ENCODE results near the gene SLC7A4. TPM values are rescaled to one million over a fixed set of nuclear protein-coding genes. Genes with fewer than 3 reads are reported as not detected.

SLC7A4 gene
- total RNA-seq, 2 experiments from 2014 or later = not detected

- Histone ChIP-seq H3K4me2 (ENCODE audit: low read length) (no peak overlapping the region), H4K20me1 (ENCODE audit: insufficient read depth, low read length) (no peaks in the 10 kb centered on the region), H3K36me3 (ENCODE audit: insufficient read depth, low read length) (peaks cover 38% of the 10 kb centered on the region), H3K27ac (ENCODE audit: low read depth, low read length, poor library complexity, severe bottlenecking) (no peak overlapping the region), H3K79me2 (ENCODE audit: insufficient read depth, low read depth, low read length) (peaks cover 10% of the 10 kb centered on the region), H3K4me1 (ENCODE audit: insufficient read depth, low read length, poor library complexity, severe bottlenecking) (peaks cover 9% of the 10 kb centered on the region), H3K9me2 (ENCODE audit: insufficient read depth, low read length) (no peaks in the 10 kb centered on the region), H3K4me3 (ENCODE audit: low read depth, low read length, poor library complexity, severe bottlenecking) (no peak overlapping the region), H3K9me3 (ENCODE audit: low read length) (no peaks in the 10 kb centered on the region), H2AFZ (ENCODE audit: low read length) (no peak overlapping the region)
- ChIA-PET CTCF (ENCODE audit: unreplicated experiment) (no interaction called here), POLR2A (no interaction called here)
- DNase-seq (ENCODE audit: low spot score) = no peak
- TF ChIP-seq EZH2phosphoT487 (IDR thresholded peaks at IDR 0.05; ENCODE audit: borderline replicate concordance, low read depth, low read length) (no peak), CTCF (conservative IDR thresholded peaks at IDR 0.05; ENCODE audit: low read length) (no peak)
- BruUV-seq (replicated peaks) = no TSS peak
- intact Hi-C loops (cut with micrococcal nuclease; ENCODE audit: unreplicated experiment) = loop anchor here (10.0 kb wide), 1 partner anchor 73 kb away; the partner anchor contains the start of gene CRKL
These were observed 45.0 kb downstream of the SLC7A4 start for GRCh38 chr22:20987375-20987774.

GRCh38 chr22:20986365-20986764 is 46.0 kb downstream of the SLC7A4 start:
- DNase-seq (ENCODE audit: low spot score) = no peak
- TF ChIP-seq EZH2phosphoT487 (IDR thresholded peaks at IDR 0.05; ENCODE audit: borderline replicate concordance, low read depth, low read length) = no peak
- no peak for TF ChIP-seq CTCF (conservative IDR thresholded peaks at IDR 0.05; ENCODE audit: low read length)
- CTCF ChIA-PET (ENCODE audit: unreplicated experiment) = no interaction called here
- no peak overlapping the region for H3K27ac ChIP-seq (ENCODE audit: low read depth, low read length, poor library complexity, severe bottlenecking)
- H3K4me2 ChIP-seq (ENCODE audit: low read length) = no peak overlapping the region
- peaks cover 11% of the 10 kb centered on the region for H3K4me1 ChIP-seq (ENCODE audit: insufficient read depth, low read length, poor library complexity, severe bottlenecking)
- H4K20me1 ChIP-seq (ENCODE audit: insufficient read depth, low read length) = no peaks in the 10 kb centered on the region
- peaks cover 10% of the 10 kb centered on the region for H3K79me2 ChIP-seq (ENCODE audit: insufficient read depth, low read depth, low read length)
- no peak overlapping the region for H2AFZ ChIP-seq (ENCODE audit: low read length)
- intact Hi-C loops (cut with micrococcal nuclease; ENCODE audit: unreplicated experiment) = loop anchor here (10.0 kb wide), 1 partner anchor 72 kb away; the partner anchor contains the start of gene CRKL
- no peak overlapping the region for H3K4me3 ChIP-seq (ENCODE audit: low read depth, low read length, poor library complexity, severe bottlenecking)
- H3K36me3 ChIP-seq (ENCODE audit: insufficient read depth, low read length) = peaks cover 37% of the 10 kb centered on the region
- no peaks in the 10 kb centered on the region for H3K9me3 ChIP-seq (ENCODE audit: low read length)
- POLR2A ChIA-PET = no interaction called here
- BruUV-seq (replicated peaks) = no TSS peak
- no peaks in the 10 kb centered on the region for H3K9me2 ChIP-seq (ENCODE audit: insufficient read depth, low read length)

GRCh38 chr22:20985720-20986119 is 46.6 kb downstream of the SLC7A4 start:
- H3K4me1 ChIP-seq (ENCODE audit: insufficient read depth, low read length, poor library complexity, severe bottlenecking) = peaks cover 17% of the 10 kb centered on the region
- H2AFZ ChIP-seq (ENCODE audit: low read length) = no peak overlapping the region
- no peak overlapping the region for H3K4me3 ChIP-seq (ENCODE audit: low read depth, low read length, poor library complexity, severe bottlenecking)
- no peaks in the 10 kb centered on the region for H3K9me3 ChIP-seq (ENCODE audit: low read length)
- POLR2A ChIA-PET = no interaction called here
- peaks cover 10% of the 10 kb centered on the region for H3K79me2 ChIP-seq (ENCODE audit: insufficient read depth, low read depth, low read length)
- no peak overlapping the region for H3K4me2 ChIP-seq (ENCODE audit: low read length)
- intact Hi-C loops (cut with micrococcal nuclease; ENCODE audit: unreplicated experiment) = loop anchor here (10.0 kb wide), 1 partner anchor 71 kb away; the partner anchor contains the start of gene CRKL
- BruUV-seq (replicated peaks) = no TSS peak
- H4K20me1 ChIP-seq (ENCODE audit: insufficient read depth, low read length) = no peaks in the 10 kb centered on the region
- no peak for TF ChIP-seq EZH2phosphoT487 (IDR thresholded peaks at IDR 0.05; ENCODE audit: borderline replicate concordance, low read depth, low read length)
- TF ChIP-seq CTCF (conservative IDR thresholded peaks at IDR 0.05; ENCODE audit: low read length) = no peak
- no peaks in the 10 kb centered on the region for H3K9me2 ChIP-seq (ENCODE audit: insufficient read depth, low read length)
- CTCF ChIA-PET (ENCODE audit: unreplicated experiment) = no interaction called here
- no peak overlapping the region for H3K27ac ChIP-seq (ENCODE audit: low read depth, low read length, poor library complexity, severe bottlenecking)
- no peak for DNase-seq (ENCODE audit: low spot score)
- H3K36me3 ChIP-seq (ENCODE audit: insufficient read depth, low read length) = peaks cover 32% of the 10 kb centered on the region

Measured in OCI-LY7 (cell line).